Measurements from ENCODE around the gene PLA2G3. TPM values are rescaled to one million over a fixed set of nuclear protein-coding genes. Genes with fewer than 3 reads are reported as not detected.

Gene PLA2G3
- total RNA-seq, 1 donor, result not detected

DNA sequence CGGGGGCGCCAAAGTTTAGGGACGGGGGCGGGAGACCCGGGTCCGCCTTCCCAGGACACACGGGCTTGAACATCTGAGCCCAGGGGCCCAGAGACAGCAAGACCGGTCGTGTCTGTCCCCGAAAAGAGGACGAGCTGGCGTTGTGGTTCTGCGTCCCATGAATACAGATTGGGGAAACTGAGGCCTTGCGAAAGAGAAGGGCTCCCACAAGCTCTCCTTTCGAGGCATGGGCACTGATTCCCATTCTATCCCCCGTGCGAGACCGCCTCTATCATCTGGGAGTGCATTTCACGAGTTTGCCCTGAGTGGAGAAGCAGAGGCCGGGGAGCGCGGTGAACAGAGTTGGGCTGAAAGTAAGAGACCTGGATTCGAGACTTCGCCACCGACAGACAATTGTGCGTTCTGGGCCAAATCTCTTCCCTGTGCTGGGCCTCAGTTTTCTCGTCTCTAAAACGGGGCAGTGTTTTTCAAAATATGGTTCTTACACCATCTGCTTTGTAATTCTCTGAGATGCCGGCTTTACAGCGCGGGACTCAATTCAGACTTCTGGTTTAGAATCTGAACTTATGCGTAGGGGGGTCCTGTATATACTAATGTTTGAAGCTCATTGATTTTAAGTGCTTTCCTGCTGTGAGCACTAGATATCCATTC is 20.1 kb upstream of the PLA2G3 start:
- no peaks in the 10 kb centered on the region for H3K9me3 ChIP-seq (ENCODE audit: low read depth, low read length)
- H3K27me3 ChIP-seq (ENCODE audit: insufficient read depth, low read length), result no peaks in the 10 kb centered on the region
- peak overlapping the region; percentile 77 for H3K4me3 ChIP-seq (ENCODE audit: low read length)
- peaks cover 18% of the 10 kb centered on the region for H3K4me1 ChIP-seq (ENCODE audit: insufficient read depth, low read length)

DNA sequence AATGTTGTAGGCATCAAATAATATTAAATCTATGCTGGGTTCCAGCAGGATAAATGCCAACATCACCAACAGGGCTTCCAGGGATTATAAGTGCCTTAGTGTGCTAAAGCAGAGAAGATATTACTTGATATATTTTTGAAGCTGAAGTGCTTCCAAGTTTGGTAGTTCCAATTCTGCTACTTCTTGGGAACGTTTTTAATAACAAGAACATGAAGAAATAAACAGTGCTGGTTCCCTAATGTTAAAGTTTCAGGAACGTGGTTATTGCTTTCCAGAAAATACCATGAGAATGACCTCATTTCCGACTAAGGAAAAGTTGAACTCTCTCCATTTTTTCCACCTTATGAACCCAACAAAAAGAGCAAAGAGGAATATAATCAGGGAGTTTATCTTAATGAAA is 15.1 kb upstream of the PLA2G3 start:
- no peak overlapping the region for H3K4me3 ChIP-seq (ENCODE audit: low read length)

DNA sequence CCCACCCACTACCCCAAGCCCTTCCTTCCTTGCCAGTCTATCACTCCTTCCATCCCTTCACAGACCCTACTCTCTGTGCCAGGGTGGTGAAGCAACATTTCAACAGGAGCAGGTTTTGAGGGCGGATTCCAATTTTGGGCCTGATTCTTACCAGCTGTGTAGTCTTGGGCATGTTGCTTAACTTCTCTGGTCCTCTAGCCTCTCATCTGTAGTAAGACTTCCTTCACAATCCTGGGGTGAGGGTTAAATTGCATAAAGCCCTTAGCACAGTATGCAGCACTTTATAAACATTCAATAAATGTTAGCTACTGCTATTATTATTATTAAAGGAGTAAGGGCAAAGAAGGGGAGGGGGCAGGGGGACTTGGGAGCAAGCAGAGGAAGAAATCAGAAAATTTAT is 14.7 kb upstream of the PLA2G3 start:
- H3K9me3 ChIP-seq (ENCODE audit: low read depth, low read length), result no peaks in the 10 kb centered on the region
- H3K4me1 ChIP-seq (ENCODE audit: insufficient read depth, low read length), result no peaks in the 10 kb centered on the region
- H3K27me3 ChIP-seq (ENCODE audit: insufficient read depth, low read length), result no peaks in the 10 kb centered on the region
- H3K4me3 ChIP-seq (ENCODE audit: low read length), result no peak overlapping the region

More for the DNA sequence above, 15.1 kb upstream of the PLA2G3 start:
- Histone ChIP-seq H3K9me3 (ENCODE audit: low read depth, low read length) (no peaks in the 10 kb centered on the region), H3K27me3 (ENCODE audit: insufficient read depth, low read length) (no peaks in the 10 kb centered on the region), H3K4me1 (ENCODE audit: insufficient read depth, low read length) (peaks cover under 1% of the 10 kb centered on the region)

DNA sequence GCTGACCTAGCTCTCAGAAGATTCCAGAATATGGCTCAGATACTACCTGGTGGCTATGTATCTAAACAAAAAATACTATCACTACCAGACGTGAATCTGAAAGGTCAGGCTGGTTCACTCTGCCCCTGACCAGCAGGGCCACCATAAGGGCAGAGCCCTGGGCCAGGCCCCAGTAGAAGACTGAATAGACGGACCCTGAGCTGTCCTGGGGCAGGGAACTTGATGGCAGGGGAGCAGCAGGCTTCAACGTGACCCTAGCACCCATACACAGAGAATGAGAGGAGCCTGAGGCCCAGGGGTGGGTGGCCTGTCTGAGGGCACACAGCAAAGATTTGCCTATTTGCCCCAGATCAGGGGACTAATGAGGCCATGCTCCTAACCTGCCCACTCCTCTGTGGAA is 13.0 kb upstream of the PLA2G3 start:
- H3K27me3 ChIP-seq (ENCODE audit: insufficient read depth, low read length), result no peaks in the 10 kb centered on the region
- no peak overlapping the region for H3K4me3 ChIP-seq (ENCODE audit: low read length)
- no peaks in the 10 kb centered on the region for H3K4me1 ChIP-seq (ENCODE audit: insufficient read depth, low read length)
- H3K9me3 ChIP-seq (ENCODE audit: low read depth, low read length), result no peaks in the 10 kb centered on the region

DNA sequence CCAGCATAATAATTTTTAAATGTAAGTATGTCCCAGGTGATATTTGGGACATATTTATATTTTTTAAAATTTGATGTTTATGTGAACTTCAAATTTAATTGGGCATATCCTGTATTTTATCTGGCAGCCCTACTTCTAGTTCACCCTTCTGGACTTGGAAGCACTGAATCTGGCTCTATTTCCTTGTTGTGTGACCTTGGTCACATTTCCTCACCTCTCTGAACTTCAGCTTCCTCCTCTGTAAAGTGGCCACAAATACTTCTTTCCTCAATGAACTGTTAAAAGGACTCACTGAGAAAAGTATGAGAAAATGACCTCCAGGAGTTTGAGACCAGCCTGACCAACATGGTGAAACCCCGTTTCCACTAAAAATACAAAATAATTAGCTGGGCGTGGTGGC is 11.6 kb upstream of the PLA2G3 start:
- no peaks in the 10 kb centered on the region for H3K27me3 ChIP-seq (ENCODE audit: insufficient read depth, low read length)
- no peak overlapping the region for H3K4me3 ChIP-seq (ENCODE audit: low read length)
- H3K9me3 ChIP-seq (ENCODE audit: low read depth, low read length), result peaks cover 8% of the 10 kb centered on the region
- H3K4me1 ChIP-seq (ENCODE audit: insufficient read depth, low read length), result no peaks in the 10 kb centered on the region

DNA sequence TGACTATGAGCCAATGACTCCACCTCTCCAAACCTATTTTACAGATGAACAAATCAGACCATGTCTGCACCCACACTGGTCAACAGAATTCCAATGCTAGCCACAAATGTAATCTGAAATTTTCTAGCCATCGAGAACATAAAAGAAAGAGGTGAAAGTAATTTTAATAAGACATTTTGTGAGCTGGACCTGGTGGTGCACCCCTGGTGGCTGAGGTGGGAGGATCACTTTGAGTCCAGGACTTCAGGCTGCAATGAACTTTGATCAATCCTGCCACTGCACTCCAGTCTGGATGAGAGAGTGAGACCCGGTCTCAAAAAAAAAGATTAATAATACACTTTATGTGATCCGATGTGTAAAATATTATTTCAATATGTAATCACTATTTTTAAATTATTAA is 10.3 kb upstream of the PLA2G3 start:
- H3K4me1 ChIP-seq (ENCODE audit: insufficient read depth, low read length), result no peaks in the 10 kb centered on the region
- H3K9me3 ChIP-seq (ENCODE audit: low read depth, low read length), result peaks cover 8% of the 10 kb centered on the region

DNA sequence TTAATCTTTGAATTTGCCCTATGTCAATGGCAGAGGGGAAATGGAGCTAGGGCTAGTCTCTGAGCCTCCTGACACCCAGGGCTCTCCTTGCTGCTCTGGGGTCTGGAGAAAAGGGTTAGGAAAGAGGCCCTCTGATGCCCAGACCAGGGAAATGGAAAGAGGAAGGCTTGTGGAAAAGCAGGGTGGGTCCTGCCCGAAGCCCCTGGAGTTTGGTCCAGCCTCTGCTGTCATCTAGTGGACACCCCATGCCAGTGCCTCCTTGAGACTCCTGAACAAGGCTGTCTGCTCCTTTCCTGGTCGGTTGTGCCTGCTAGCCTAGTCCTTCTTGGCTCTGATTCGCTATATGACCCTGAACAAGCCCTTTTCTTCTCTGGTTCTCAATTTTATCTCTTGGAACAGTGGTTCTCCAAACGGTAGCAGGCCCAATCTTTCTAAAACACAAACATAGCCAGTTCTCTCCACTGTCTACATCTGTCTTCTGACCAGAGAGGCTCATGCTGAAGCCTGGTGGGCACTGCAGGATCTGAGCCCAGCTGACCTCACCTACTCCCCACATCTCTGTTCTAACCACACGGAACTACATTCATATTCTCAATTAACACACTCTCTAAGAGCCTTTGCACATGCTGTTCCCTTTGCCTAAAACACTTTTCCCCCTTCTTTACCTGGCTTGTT is 8.8 kb upstream of the PLA2G3 start:
- no peaks in the 10 kb centered on the region for H3K4me1 ChIP-seq (ENCODE audit: insufficient read depth, low read length)
- H3K27me3 ChIP-seq (ENCODE audit: insufficient read depth, low read length), result no peaks in the 10 kb centered on the region
- H3K4me3 ChIP-seq (ENCODE audit: low read length), result no peak overlapping the region
- H3K9me3 ChIP-seq (ENCODE audit: low read depth, low read length), result peaks cover 8% of the 10 kb centered on the region

More for the DNA sequence above, 10.3 kb upstream of the PLA2G3 start:
- Histone ChIP-seq H3K27me3 (ENCODE audit: insufficient read depth, low read length) (no peaks in the 10 kb centered on the region), H3K4me3 (ENCODE audit: low read length) (no peak overlapping the region)

DNA sequence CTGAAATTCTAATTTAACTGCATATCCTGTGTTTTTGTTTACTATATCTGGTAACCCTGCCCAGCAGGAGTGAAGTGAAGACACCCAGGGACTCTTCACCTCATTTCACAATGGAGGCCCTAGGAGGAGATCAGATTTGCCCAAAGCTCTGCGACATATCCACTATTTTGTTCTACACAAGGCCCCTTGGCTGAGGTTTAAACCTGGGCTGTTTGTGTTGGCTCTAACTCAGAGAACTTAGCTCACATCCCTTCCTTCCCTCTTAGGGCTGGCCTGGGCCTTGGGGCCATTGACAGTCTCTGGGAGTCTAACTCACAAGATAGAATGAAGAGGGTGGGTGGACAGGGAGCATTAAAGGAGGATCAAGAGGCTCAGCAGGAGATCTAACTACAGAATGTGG is 8.2 kb upstream of the PLA2G3 start:
- no peak overlapping the region for H3K4me3 ChIP-seq (ENCODE audit: low read length)
- no peaks in the 10 kb centered on the region for H3K27me3 ChIP-seq (ENCODE audit: insufficient read depth, low read length)
- peaks cover 8% of the 10 kb centered on the region for H3K9me3 ChIP-seq (ENCODE audit: low read depth, low read length)
- no peaks in the 10 kb centered on the region for H3K4me1 ChIP-seq (ENCODE audit: insufficient read depth, low read length)

DNA sequence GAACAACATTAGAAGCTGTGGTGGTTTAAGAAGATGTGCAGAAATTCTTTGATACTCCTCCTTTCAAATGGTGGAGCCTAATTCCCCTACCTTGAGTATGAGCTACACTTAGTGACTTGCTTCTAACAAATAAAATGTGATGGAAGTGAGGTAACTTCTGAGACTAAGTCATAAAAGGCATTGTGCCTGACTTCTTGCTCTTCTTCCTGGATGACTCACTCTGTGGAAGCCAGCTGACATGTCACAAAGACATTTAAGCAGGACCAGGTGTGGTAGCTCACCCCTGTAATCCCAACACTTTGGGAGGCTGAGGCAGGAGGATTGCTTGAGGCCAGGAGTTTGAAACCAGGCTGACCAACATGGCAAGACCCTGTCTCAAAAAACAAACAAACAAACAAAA is 3.9 kb upstream of the PLA2G3 start:
- Histone ChIP-seq H3K9me3 (ENCODE audit: low read depth, low read length) (peaks cover 8% of the 10 kb centered on the region), H3K4me3 (ENCODE audit: low read length) (no peak overlapping the region), H3K4me1 (ENCODE audit: insufficient read depth, low read length) (no peaks in the 10 kb centered on the region), H3K27me3 (ENCODE audit: insufficient read depth, low read length) (no peaks in the 10 kb centered on the region)

DNA sequence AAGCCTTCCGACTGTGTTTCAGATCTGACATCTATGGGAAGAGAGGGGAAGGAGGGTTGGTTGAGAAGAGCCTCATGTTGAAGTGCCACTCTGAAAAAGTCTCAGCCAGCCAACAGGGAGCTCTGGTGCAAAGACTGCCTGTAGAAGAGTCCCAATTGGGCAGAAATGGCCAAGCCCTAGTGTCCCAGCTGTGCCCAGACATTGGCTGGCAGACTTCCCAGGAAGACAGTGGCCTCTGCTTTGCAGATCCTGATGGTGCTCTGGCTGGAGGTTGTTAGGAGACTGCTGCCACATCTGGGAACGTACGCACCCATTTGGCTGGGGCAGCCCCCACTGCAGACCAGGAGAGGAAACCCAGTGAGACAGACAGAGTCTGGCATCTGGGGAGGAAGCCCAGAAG is 3.2 kb upstream of the PLA2G3 start:
- H3K4me1 ChIP-seq (ENCODE audit: insufficient read depth, low read length), result no peaks in the 10 kb centered on the region
- H3K4me3 ChIP-seq (ENCODE audit: low read length), result no peak overlapping the region
- peaks cover 8% of the 10 kb centered on the region for H3K9me3 ChIP-seq (ENCODE audit: low read depth, low read length)
- no peaks in the 10 kb centered on the region for H3K27me3 ChIP-seq (ENCODE audit: insufficient read depth, low read length)

DNA sequence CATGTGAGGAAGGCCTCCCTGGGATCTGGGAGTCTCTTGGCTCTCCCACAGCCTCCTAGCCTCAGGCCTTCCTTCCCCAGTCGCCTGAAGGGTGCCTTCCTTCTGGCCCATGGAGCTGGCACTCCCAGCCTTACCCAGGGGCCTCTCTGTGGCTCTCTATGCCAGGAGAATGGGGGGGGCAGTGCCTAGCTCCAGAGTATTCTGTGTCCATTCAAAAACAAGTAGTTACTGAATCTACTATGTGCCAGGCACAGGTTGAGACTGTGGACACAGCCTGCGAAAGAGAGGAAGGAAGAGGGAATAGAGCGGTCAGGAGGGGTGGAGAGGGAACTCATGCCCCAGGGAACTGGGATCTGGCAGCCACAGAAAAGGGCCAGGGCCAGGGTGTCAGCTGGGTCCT is 2.7 kb upstream of the PLA2G3 start:
- peaks cover 8% of the 10 kb centered on the region for H3K9me3 ChIP-seq (ENCODE audit: low read depth, low read length)
- no peak overlapping the region for H3K4me3 ChIP-seq (ENCODE audit: low read length)
- no peaks in the 10 kb centered on the region for H3K4me1 ChIP-seq (ENCODE audit: insufficient read depth, low read length)
- no peaks in the 10 kb centered on the region for H3K27me3 ChIP-seq (ENCODE audit: insufficient read depth, low read length)

DNA sequence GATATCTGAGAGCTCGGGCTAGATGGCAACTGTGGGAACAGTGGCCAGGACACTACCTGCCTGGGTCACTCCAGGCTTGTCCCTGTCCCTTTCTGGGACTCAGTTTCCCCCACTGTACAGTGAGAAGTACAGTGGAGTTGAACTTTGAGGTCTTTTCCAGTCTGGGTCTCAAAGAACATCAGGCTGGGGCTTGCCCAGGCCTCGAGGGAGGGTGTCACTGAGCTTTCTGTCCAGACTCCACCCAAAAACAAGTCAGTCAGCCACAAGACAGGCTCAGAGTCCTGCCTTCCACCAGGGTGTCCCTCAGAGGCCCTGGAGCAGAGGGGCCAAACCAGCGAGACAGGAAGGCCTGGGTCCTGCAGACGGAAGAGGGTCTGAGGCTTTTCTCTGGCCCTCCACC is 2.0 kb upstream of the PLA2G3 start:
- H3K9me3 ChIP-seq (ENCODE audit: low read depth, low read length), result peaks cover 5% of the 10 kb centered on the region
- H3K4me1 ChIP-seq (ENCODE audit: insufficient read depth, low read length), result no peaks in the 10 kb centered on the region
- H3K27me3 ChIP-seq (ENCODE audit: insufficient read depth, low read length), result no peaks in the 10 kb centered on the region
- H3K4me3 ChIP-seq (ENCODE audit: low read length), result no peak overlapping the region

DNA sequence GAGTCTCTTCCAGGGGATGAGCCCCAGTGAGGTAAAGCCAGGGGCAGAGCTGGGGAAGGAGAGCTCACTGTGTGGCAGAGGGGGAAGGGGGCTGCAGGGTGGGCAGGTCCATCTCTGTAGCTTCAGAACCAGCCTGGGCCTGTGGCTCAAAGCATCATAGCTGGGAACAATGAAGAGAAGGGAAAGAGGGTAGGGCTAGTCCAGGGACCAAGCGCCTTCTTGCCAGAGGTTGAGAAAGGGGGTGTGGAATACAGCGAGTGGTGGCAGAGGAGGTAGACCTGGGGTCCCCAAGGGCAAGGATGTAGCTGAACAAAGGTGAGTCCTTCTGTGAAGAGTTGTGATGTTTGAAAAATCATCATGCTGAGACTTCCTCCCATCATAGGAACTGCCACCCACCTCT is 1.2 kb upstream of the PLA2G3 start:
- Histone ChIP-seq H3K27me3 (ENCODE audit: insufficient read depth, low read length) (no peaks in the 10 kb centered on the region), H3K4me1 (ENCODE audit: insufficient read depth, low read length) (no peaks in the 10 kb centered on the region), H3K4me3 (ENCODE audit: low read length) (no peak overlapping the region), H3K9me3 (ENCODE audit: low read depth, low read length) (no peaks in the 10 kb centered on the region)

DNA sequence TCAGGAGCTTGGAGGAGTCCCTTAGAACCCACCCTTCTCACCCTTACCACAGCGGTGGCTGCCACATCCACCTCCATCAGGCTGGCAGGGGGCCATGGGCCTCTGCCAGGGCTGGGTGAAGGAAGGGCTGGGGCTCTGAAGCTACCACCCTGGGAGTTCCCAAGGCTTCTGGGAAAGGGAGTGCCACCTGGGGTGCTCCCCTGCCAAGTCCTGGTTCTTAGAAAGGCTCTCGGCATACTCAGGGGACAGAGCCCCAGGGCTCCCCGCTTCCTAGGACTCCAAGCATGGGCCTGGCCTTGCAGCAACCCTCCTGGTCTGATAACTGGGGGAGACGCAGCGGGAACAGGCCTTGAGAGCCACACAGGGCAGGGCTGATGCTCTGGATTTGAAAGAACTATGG is 438 bp upstream of the PLA2G3 start:
- Histone ChIP-seq H3K4me1 (ENCODE audit: insufficient read depth, low read length) (no peaks in the 10 kb centered on the region), H3K9me3 (ENCODE audit: low read depth, low read length) (no peaks in the 10 kb centered on the region), H3K27me3 (ENCODE audit: insufficient read depth, low read length) (no peaks in the 10 kb centered on the region), H3K4me3 (ENCODE audit: low read length) (no peak overlapping the region)

DNA sequence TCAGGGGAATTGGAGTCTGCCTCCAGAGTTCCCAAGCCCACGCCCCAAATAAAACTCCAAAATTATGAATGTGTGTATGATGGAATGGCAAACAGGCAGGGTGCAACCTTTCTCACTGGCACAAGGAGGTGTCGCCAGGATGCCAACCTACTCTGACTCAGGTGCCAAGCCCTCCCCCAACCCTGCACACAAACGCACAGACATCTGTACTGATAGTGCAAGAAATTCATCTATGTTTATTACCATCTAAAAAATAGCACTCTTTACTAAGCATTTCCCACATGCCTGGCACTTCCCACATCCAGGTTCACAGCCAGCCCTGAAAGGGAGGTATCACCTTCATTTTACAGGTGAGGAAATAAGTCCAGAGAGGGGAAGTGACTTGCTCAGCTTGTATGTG is 1.2 kb downstream of the PLA2G3 start:
- Histone ChIP-seq H3K4me1 (ENCODE audit: insufficient read depth, low read length) (no peaks in the 10 kb centered on the region), H3K9me3 (ENCODE audit: low read depth, low read length) (no peaks in the 10 kb centered on the region), H3K4me3 (ENCODE audit: low read length) (no peak overlapping the region), H3K27me3 (ENCODE audit: insufficient read depth, low read length) (no peaks in the 10 kb centered on the region)

DNA sequence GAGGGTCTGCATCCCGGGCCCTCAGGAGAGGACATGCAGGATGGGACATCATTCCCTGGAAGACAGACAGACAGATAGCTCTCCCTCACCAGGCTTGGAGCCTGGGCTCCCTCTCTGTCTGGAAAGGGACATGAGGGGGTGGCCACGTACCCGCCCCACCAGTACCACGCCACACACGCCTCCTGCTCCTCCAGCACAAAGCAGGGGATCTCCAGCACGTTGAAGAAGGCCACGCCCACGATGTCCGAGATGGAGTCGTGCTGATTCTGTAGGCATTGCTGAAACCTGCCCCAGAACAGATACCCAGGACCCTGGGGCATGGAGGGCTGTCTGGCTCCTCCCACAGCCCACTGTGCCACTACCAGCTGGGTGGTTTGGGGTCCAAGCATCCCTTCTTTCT is 2.2 kb downstream of the PLA2G3 start:
- no peaks in the 10 kb centered on the region for H3K9me3 ChIP-seq (ENCODE audit: low read depth, low read length)
- H3K4me1 ChIP-seq (ENCODE audit: insufficient read depth, low read length), result no peaks in the 10 kb centered on the region
- no peaks in the 10 kb centered on the region for H3K27me3 ChIP-seq (ENCODE audit: insufficient read depth, low read length)
- no peak overlapping the region for H3K4me3 ChIP-seq (ENCODE audit: low read length)
